HepG2 (cell line): ENCODE data around the gene CMTM4. TPM values are rescaled to one million over a fixed set of nuclear protein-coding genes. Genes with fewer than 3 reads are reported as not detected.

Experiments
- ATAC-seq: fragments of 200-7000 bp; cut with Tn5 transposase; 3 replicates; pipeline ENCODE4 v1.9.1; 2020; ENCODE audit warnings: mild to moderate bottlenecking, moderate library complexity
- BruUV-seq: library from RNA; stranded (reverse); fragments of 400-500 nt; replicated peaks from 2 replicates; lab custom pipeline; 2021; lab: Mats Ljungman, UMichigan
- CTCF ChIA-PET: fragments of 300-600 bp; formaldehyde crosslinking; extraction: SDS; loops from one replicate; lab custom pipeline; 2021; ENCODE audit warnings: low total read pairs, inconsistent platforms, low intra/inter-chr PET ratio; lab: Yijun Ruan, JAX
- POLR2A ChIA-PET: fragments of 350-600 bp; sonication (Branson Sonifier 250); formaldehyde crosslinking; loops from one replicate; lab custom pipeline; 2020; ENCODE audit warnings: antibody characterized with exemption, inconsistent platforms; lab: Yijun Ruan, JAX
- DNase-seq: peaks from one replicate; pipeline ENCODE4 v3.0.0-alpha.2; 2015; ENCODE audit warnings: low spot score
- FAIRE-seq: peaks from 3 replicates; lab custom pipeline; 2011; peaks lifted over from hg19 to GRCh38; lab: Jason Lieb, UNC
- H2AFZ ChIP-seq: one replicate; pipeline ENCODE4 v1.6.1; 2011; ENCODE audit warnings: low read length, inconsistent platforms
- H3K27ac ChIP-seq: fragments of 300-600 bp; 3 replicates; pipeline ENCODE4 v1.8.0; 2011; ENCODE audit warnings: mixed run types, mild to moderate bottlenecking, mixed read lengths, low read length, inconsistent platforms; ENCODE audit not compliant: insufficient read depth; ENCODE audit errors: extremely low read length
- H3K27me3 ChIP-seq, 2 experiments: fragments of 200-600 bp in 1 of 2; 2 replicates in 1 of 2; 3 replicates in 1 of 2; pipeline versions ENCODE4 v1.6.0 to v1.8.0; 2011; ENCODE audit warnings: low read length in 2 of 2, mild to moderate bottlenecking in 2 of 2, moderate library complexity in 2 of 2, inconsistent platforms in 1 of 2; ENCODE audit not compliant: insufficient read depth in 2 of 2, control insufficient read depth in 1 of 2
- H3K36me3 ChIP-seq, 2 experiments: fragments of 200-600 bp in 1 of 2; replicated peaks in 1 of 2; 2 replicates in 1 of 2; 3 replicates in 1 of 2; pipeline versions ENCODE4 v1.5.1 to v1.8.0; 2011; ENCODE audit warnings: low read length in 2 of 2, inconsistent platforms in 1 of 2; ENCODE audit not compliant: insufficient read depth in 2 of 2, control insufficient read depth in 1 of 2
- H3K4me1 ChIP-seq: 2 replicates; pipeline ENCODE4 v1.5.1; 2012; ENCODE audit warnings: low read length, inconsistent platforms; ENCODE audit not compliant: insufficient read depth
- H3K4me2 ChIP-seq: 2 replicates; pipeline ENCODE4 v1.6.0; 2011; ENCODE audit warnings: low read depth, low read length, inconsistent platforms
- H3K4me3 ChIP-seq, 3 experiments: fragments of 200-600 bp in 1 of 3; sonication (generic), shearing (Covaris generic) in 1 of 3; replicated peaks in 1 of 3; 2 replicates each; pipeline ENCODE4 v1.5.1; 2011 to 2016; ENCODE audit warnings: low read length in 3 of 3, inconsistent platforms in 2 of 3, low read depth in 2 of 3, mild to moderate bottlenecking in 2 of 3, control low read depth in 1 of 3, mixed read lengths in 1 of 3; ENCODE audit not compliant: insufficient read depth in 1 of 3
- H3K79me2 ChIP-seq: one replicate; pipeline ENCODE4 v1.6.1; 2011; ENCODE audit warnings: low read length, inconsistent platforms; ENCODE audit not compliant: insufficient read depth
- H3K9ac ChIP-seq: 2 replicates; pipeline ENCODE4 v1.6.0; 2011; ENCODE audit warnings: mild to moderate bottlenecking, low read depth, low read length, inconsistent platforms; ENCODE audit not compliant: insufficient read depth
- H3K9me3 ChIP-seq: 2 replicates; pipeline ENCODE4 v1.5.1; 2012; ENCODE audit warnings: mild to moderate bottlenecking, low read length
- H4K20me1 ChIP-seq: 2 replicates; pipeline ENCODE4 v1.6.0; 2011; ENCODE audit warnings: inconsistent platforms, mild to moderate bottlenecking, low read length, moderate library complexity; ENCODE audit not compliant: insufficient read depth
- E2F1 ChIP-seq: sonication (generic); formaldehyde crosslinking; IDR thresholded peaks from 2 replicates; pipeline ENCODE4 v1.5.0; 2020; ENCODE audit warnings: missing genetic modification reagents
- ERF ChIP-seq: IDR thresholded peaks from 2 replicates; pipeline ENCODE4 v1.6.1; 2018; ENCODE audit warnings: missing biosample characterization, missing genetic modification reagents
- FIP1L1 ChIP-seq: fragments of 200-400 bp; formaldehyde crosslinking; IDR thresholded peaks from 2 replicates; pipeline ENCODE4 v1.6.1; 2018; ENCODE audit warnings: low read depth, mild to moderate bottlenecking, low read length, moderate library complexity, borderline replicate concordance; ENCODE audit not compliant: insufficient read depth
- FOXP1 ChIP-seq, 2 experiments: fragments of 450-650 bp in 1 of 2; IDR thresholded peaks; 2 replicates each; pipeline ENCODE4 v1.6.1; 2017 to 2018; ENCODE audit warnings: antibody characterized with exemption in 1 of 2
- JDP2 ChIP-seq: sonication (generic); formaldehyde crosslinking; IDR thresholded peaks from 2 replicates; pipeline ENCODE4 v1.8.1; 2022; ENCODE audit warnings: missing genetic modification reagents, borderline replicate concordance
- MIER2 ChIP-seq: IDR thresholded peaks from 2 replicates; pipeline ENCODE4 v1.6.1; 2016; ENCODE audit warnings: missing biosample characterization, missing genetic modification reagents
- MTA1 ChIP-seq: sonication (generic); formaldehyde crosslinking; IDR thresholded peaks from 2 replicates; pipeline ENCODE4 v1.4.0; 2020; ENCODE audit warnings: missing genetic modification reagents, mild to moderate bottlenecking, borderline replicate concordance
- MXI1 ChIP-seq: IDR thresholded peaks from 3 replicates; pipeline ENCODE4 v1.6.1; 2012; ENCODE audit warnings: low read depth, low read length, inconsistent platforms, borderline replicate concordance
- NKX3-1 ChIP-seq: sonication (generic); formaldehyde crosslinking; IDR thresholded peaks from 2 replicates; pipeline ENCODE4 v1.5.0; 2020; ENCODE audit warnings: missing genetic modification reagents
- POLR2AphosphoS5 ChIP-seq: IDR thresholded peaks from 2 replicates; pipeline ENCODE4 v1.6.1; 2012; ENCODE audit warnings: low read depth, low read length
- PRMT3 ChIP-seq: sonication (generic); formaldehyde crosslinking; IDR thresholded peaks from 2 replicates; pipeline ENCODE4 v1.8.1; 2022; ENCODE audit warnings: low read depth, mild to moderate bottlenecking, moderate library complexity, missing genetic modification reagents, borderline replicate concordance
- RAD51 ChIP-seq: fragments of 450-650 bp; IDR thresholded peaks from 2 replicates; pipeline ENCODE4 v1.6.1; 2016; ENCODE audit warnings: borderline replicate concordance
- SYNCRIP ChIP-seq: fragments of 200-400 bp; formaldehyde crosslinking; IDR thresholded peaks from 2 replicates; pipeline ENCODE4 v1.6.1; 2018; ENCODE audit warnings: mild to moderate bottlenecking, low read depth, low read length; ENCODE audit not compliant: insufficient read depth
- TFDP2 ChIP-seq: sonication (generic); formaldehyde crosslinking; IDR thresholded peaks from 2 replicates; pipeline ENCODE4 v1.4.0; 2020; ENCODE audit warnings: missing genetic modification reagents
- U2AF1 ChIP-seq: fragments of 200-400 bp; formaldehyde crosslinking; optimal IDR thresholded peaks from 2 replicates; pipeline ENCODE3; 2017; ENCODE audit warnings: mild to moderate bottlenecking, low read depth, low read length
- ZNF124 ChIP-seq: sonication (generic); formaldehyde crosslinking; IDR thresholded peaks from 2 replicates; pipeline ENCODE4 v1.4.0; 2020; ENCODE audit warnings: missing genetic modification reagents
- ZNF160 ChIP-seq: sonication (generic); formaldehyde crosslinking; IDR thresholded peaks from 2 replicates; pipeline ENCODE4 v1.8.0; 2022; ENCODE audit warnings: mild to moderate bottlenecking, inconsistent platforms, missing genetic modification reagents
- ZNF513 ChIP-seq: sonication (generic); formaldehyde crosslinking; conservative IDR thresholded peaks from 2 replicates; pipeline ENCODE4 v1.5.0; 2020; ENCODE audit warnings: missing genetic modification reagents
- ZNF879 ChIP-seq: sonication (generic); formaldehyde crosslinking; IDR thresholded peaks from 2 replicates; pipeline ENCODE4 v1.8.1; 2023; ENCODE audit warnings: missing genetic modification reagents
- WGBS: methylation state at CpG from one replicate; pipeline ENCODE4 v1.1.6; 2017; ENCODE audit warnings: low lambda C conversion rate; 5-methylcytosine and 5-hydroxymethylcytosine counted together
- in situ Hi-C: cut with HindIII; loops from 2 replicates; pipeline ENCODE4 v1.10.0; 2017; ENCODE audit warnings: low pct_unique_long_range_greater_than_20kb; ENCODE audit not compliant: extremely low pct_ligation_motif_present
- intact Hi-C: fragments of 100-400 bp; cut with micrococcal nuclease; formaldehyde crosslinking; loops from one replicate; pipeline ENCODE4 v1.10.0; 2022; ENCODE audit not compliant: unreplicated experiment
- polyA plus RNA-seq, 8 experiments: library from polyadenylated mRNA; depleted of rRNA in 3 of 8; stranded (reverse) in 7 of 8; unstranded in 1 of 8; fragments of >200 nt; fragmentation: Illumina TruSeq in 4 of 8; extraction: Trizol in 4 of 8; gene quantifications; 2 replicates each; pipeline versions ENCODE4 v1.2.1 to v1.2.3, GENCODE V29; 2011 to 2016; ENCODE audit warnings: low read depth in 4 of 8, missing spikeins in 1 of 8, mixed read lengths in 1 of 8; ENCODE audit not compliant: insufficient read depth in 1 of 8
- total RNA-seq, 5 experiments: library from RNA; depleted of rRNA; stranded (reverse); fragments of >200 nt; fragmentation: Illumina TruSeq; extraction: Trizol; gene quantifications; 2 replicates each; pipeline ENCODE4 v1.2.3, GENCODE V29; 2016; ENCODE audit warnings: low read depth in 1 of 5

The CMTM4 gene
- total and polyA plus RNA-seq, 2 of the 13 experiments (the other 11 are each of a cell fraction or from before 2014, with no cell fraction given), result 32.0 to 36.3 TPM

GRCh38 chr16:66681676-66682075 is 14.9 kb downstream of the CMTM4 start:
- in situ Hi-C loops, result no loop called here
- TF ChIP-seq ZNF124 (CRISPR knock-in tag) (no peak), ZNF160 (CRISPR knock-in tag) (no peak), MTA1 (CRISPR knock-in tag) (no peak), E2F1 (CRISPR knock-in tag) (no peak), PRMT3 (CRISPR knock-in tag) (no peak), MIER2 (CRISPR knock-in tag) (no peak), SYNCRIP (no peak), FIP1L1 (no peak), U2AF1 (no peak), ZNF879 (CRISPR knock-in tag) (no peak), JDP2 (no peak), ERF (CRISPR knock-in tag) (no peak), TFDP2 (CRISPR knock-in tag) (no peak), MXI1 (no peak), RAD51 (no peak), NKX3-1 (CRISPR knock-in tag) (no peak), POLR2AphosphoS5 (no peak), FOXP1 (IDR thresholded peaks at IDR 0.05) (no peak), FOXP1 (CRISPR knock-in tag; IDR thresholded peaks at IDR 0.05) (no peak), ZNF513 (CRISPR knock-in tag) (no peak)
- H3K27me3 ChIP-seq, result no peaks in the 10 kb centered on the region
- H3K9ac ChIP-seq, result no peak overlapping the region
- POLR2A ChIA-PET, result no interaction called here
- DNase-seq, result no peak
- H3K36me3 ChIP-seq, result peaks cover 0 to 4% of the 10 kb centered on the region in 2 experiments; a peak in 2 of 5 replicates
- H3K27ac ChIP-seq, result no peak overlapping the region
- no peak overlapping the region for H3K4me2 ChIP-seq
- no peak for ATAC-seq
- no peak overlapping the region for H2AFZ ChIP-seq
- CTCF ChIA-PET, result no interaction called here
- peaks cover 17% of the 10 kb centered on the region for H3K4me1 ChIP-seq
- no peaks in the 10 kb centered on the region for H4K20me1 ChIP-seq
- intact Hi-C loops, result no loop called here
- no peaks in the 10 kb centered on the region for H3K79me2 ChIP-seq
- FAIRE-seq, result no peak
- no TSS peak for BruUV-seq
- H3K9me3 ChIP-seq, result no peaks in the 10 kb centered on the region
- 94% methylated on average over 4 of the region's 4 CpGs for WGBS
- no peak overlapping the region for H3K4me3 ChIP-seq
